HFF-Myc (cell line): ENCODE measurements around the gene PSMA1.
"Not testable (repeated sequence)": the region's sequence is repeated elsewhere in the genome, so short reads cannot be mapped to it uniquely, and the experiment has no call there.

Experiments
- DNase-seq: peaks from one replicate; pipeline ENCODE4 v3.0.0-alpha.2; 2011; ENCODE audit warnings: low read depth; ENCODE audit errors: extremely low read depth
- H3K4me3 ChIP-seq: replicated peaks from 2 replicates; pipeline ENCODE4 v1.5.1; 2011; ENCODE audit warnings: low read depth, mild to moderate bottlenecking, control low read depth, low read length
- TF ChIP-seq, protein P1 (sequence below): IDR thresholded peaks from 2 replicates; pipeline ENCODE4 v1.5.1; 2012; ENCODE audit warnings: mild to moderate bottlenecking, low read depth, low read length, control low read depth; ENCODE audit errors: missing control alignments

PSMA1 gene

DNA sequence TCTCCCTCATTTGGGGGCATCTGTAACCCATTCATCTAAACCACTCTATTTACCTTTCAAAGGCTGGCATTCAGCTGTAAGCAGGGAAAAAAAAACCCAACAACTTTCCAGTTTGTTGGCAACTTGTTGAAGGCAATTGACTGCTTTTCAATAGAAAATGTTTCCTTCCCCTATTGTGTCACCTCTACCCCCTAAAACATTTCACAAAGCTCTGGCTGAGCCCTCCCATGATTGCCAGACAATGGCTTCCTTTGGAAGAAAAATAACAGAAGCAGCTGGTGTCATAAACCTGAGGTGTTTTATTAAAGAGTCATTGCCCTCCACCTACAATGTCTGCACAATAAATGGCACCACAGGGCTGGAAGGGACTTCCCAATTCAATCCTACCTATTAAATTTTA, 22.1 kb upstream of the PSMA1 start:
- TF ChIP-seq, protein P1, sequence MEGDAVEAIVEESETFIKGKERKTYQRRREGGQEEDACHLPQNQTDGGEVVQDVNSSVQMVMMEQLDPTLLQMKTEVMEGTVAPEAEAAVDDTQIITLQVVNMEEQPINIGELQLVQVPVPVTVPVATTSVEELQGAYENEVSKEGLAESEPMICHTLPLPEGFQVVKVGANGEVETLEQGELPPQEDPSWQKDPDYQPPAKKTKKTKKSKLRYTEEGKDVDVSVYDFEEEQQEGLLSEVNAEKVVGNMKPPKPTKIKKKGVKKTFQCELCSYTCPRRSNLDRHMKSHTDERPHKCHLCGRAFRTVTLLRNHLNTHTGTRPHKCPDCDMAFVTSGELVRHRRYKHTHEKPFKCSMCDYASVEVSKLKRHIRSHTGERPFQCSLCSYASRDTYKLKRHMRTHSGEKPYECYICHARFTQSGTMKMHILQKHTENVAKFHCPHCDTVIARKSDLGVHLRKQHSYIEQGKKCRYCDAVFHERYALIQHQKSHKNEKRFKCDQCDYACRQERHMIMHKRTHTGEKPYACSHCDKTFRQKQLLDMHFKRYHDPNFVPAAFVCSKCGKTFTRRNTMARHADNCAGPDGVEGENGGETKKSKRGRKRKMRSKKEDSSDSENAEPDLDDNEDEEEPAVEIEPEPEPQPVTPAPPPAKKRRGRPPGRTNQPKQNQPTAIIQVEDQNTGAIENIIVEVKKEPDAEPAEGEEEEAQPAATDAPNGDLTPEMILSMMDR, result no peak
- H3K4me3 ChIP-seq, result no peak overlapping the region
- DNase-seq, result no peak

DNA sequence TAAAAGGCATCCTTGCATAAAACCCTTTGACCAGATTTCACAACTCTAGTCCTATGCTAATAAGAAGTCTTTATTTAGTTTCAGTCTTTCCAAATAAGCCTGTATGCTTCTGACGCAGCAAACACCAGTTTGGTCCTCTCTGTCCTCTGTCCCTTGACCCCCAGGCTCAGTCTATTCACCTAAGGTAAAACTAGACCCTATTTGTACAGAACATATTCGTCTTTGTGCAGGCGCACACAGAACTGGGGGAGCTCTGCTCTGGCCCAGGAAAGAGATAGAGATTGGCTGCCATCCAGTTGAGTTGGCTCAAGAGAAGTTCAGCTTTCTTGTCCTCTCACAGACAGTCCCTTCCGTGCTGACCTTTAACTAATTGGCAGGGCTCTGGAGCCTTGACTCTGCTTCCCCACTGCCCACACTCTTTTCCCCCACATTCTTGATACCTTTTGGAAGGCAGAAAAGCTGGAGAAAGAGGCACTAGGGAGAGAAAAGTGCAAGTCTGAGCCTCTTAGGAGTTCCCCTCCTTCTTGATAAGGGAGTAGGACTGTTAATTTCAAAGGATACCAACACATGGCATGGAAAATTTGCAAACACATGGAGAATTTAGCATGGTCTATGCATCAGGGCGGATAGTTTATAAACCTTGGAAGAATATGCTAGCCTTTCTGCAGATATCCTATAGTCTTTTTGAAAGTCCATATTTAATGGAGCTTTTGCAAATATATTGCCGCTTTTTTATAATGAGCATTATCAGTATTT, 21.2 kb upstream of the PSMA1 start:
- no peak overlapping the region for H3K4me3 ChIP-seq
- no peak for DNase-seq
- TF ChIP-seq, protein P1, result no peak

DNA sequence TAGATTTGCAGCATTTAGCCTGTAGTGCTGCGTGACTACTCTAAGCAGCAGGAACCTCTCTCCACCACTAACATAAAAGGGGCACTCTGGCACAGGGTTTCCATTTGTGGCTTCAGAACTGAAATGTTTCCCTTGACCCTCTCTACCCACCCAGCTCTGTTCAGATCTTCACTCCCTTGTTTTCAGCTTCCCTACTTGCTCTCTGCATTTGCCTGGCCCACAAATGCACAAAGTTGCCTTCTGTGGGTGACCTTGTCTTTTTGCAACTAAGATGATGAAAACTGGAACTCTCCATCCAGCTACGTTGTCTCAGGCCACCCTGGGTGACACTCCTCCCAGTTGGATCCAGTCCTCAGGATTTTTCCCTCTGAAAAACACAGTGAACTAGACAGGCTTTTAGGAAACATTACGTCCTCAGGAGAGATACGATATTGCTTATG, 19.8 kb upstream of the PSMA1 start:
- H3K4me3 ChIP-seq, result no peak overlapping the region
- no peak for DNase-seq
- TF ChIP-seq, protein P1, result no peak

DNA sequence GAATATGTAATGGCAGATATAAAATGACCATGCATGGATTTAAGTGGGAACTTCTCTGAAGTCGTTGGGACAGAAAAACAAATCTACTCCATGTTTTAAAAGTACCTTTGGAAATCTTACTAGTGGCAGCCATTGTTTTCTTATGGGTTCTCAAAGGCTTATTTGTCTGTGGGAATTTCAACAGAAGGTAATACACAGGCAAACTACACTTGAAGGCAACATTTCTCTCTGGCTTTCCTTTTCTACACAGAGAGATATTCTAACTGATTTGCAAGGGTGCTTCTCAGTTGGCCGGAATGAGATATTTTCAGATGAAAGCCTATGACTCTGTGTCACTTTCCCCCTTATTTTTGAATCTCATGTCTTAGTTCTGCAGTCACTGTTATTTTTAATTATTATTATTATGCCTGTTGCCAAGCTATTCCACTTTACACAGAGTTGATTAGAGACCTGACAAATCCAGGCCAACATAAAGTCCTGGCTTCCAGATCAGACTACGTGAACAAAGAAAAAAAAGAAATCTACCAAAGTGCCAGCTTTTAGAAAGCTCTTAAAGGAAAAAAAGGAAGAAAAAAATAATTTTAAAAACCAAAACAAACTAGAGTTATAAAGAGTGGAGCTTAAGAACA, 18.9 kb upstream of the PSMA1 start:
- no peak for DNase-seq
- H3K4me3 ChIP-seq, result no peak overlapping the region
- TF ChIP-seq, protein P1, result no peak

DNA sequence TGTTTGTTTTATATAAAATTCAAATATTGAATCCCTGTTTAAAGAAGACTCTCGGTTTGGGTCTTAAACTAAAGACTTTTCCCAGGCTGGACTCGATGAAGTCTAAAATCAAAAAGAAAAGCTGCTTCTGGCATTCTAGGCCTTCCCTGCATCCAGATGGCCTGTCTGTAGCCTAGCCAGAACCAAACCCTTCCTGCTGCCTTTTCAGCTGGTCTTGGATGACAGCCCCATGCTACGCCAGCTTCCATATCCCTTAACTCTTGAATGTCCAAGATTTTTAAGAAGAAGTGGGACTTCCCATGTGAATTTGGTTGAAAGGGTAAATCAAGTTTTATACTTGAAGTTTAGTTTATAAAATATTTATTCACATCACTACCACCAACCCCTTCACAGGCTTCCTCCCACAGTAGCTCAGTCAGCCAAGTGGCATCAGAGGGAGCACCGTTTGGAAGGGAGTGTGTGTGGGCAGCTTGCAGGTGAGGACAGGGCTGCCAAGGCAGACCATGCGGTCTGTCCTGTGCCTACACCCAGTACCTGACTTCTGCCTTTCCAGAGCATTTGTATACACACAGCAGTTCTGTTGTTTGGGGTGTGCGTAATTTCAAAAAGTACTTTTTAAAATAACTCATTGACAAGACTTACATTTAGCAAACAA, 18.2 kb upstream of the PSMA1 start:
- DNase-seq, result no peak

DNA sequence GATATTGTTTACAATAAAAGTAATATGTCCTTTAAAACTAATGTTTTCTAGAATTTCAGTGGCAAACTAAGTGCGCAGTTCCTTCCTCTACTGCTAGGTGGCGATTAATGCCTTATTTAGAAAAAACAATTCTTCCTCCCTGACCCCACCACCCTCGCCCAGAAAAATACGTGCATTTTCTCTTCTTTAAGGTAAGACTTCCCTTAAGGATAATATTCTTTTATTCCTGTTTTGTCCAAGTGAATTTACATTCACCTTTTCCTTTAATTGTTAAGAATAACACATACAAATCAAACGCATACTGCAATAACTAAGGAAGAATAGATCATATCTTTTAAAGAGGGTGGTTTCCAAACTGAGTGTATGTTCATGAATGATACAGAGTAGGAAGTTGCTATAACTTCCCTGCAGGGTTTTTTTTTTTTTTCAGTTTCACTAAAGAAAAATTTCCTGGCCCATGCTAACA, 17.0 kb upstream of the PSMA1 start:
- TF ChIP-seq, protein P1, result peak; percentile 73
- no peak overlapping the region for H3K4me3 ChIP-seq
- DNase-seq, result no peak

More for the DNA sequence above, 18.2 kb upstream of the PSMA1 start:
- no peak overlapping the region for H3K4me3 ChIP-seq
- TF ChIP-seq, protein P1, result no peak

DNA sequence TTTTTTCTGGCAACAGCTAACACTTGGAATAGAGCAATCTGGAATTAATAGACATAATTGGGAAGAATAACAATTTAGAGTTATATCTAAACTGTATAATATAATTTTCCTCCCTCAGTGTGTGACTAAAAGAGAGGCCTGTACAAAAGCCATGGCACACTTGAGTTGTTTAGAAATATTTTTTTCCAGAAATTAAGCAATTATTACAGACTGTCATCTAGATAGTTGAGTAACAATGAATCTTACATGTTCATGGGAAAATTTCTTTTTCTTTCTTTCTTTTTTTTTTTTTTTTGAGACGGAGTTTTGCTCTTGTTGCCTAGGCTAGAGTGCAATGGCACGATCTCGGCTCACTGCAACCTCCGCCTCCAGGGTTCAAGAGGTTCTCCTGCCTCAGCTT, 15.0 kb upstream of the PSMA1 start:
- DNase-seq, H3K4me3 ChIP-seq: not testable (repeated sequence)
